Cerebellar nuclear complex (tissue), 1 donor: Measurements from ENCODE around the gene PRR13.
A peak's percentile ranks its signal among the peaks of the same experiment; 100 is the strongest.
"Not testable (repeated sequence)": the region's sequence is repeated elsewhere in the genome, so short reads cannot be mapped to it uniquely, and the experiment has no call there.

Source experiments
- DNase-seq, 2 experiments: peaks; one replicate each; lab custom pipeline; 2025; lab: John Stamatoyannopoulos, UW

The PRR13 gene

GRCh38 chr12:53441040-53441833, at the start of gene PRR13:
Gene PRR13, plus strand, starts transcription at chr12:53441734. Its CDS starts 981 bp downstream, at chr12:53442715.
- peak; percentile 95 to 96 for DNase-seq

- no peak for DNase-seq
Observed at GRCh38 chr12:53399896-53400295, 41.6 kb upstream of the PRR13 start.

GRCh38 chr12:53402351-53402750, 39.2 kb upstream of the PRR13 start:
- not testable (repeated sequence) for DNase-seq

GRCh38 chr12:53402871-53403270, 38.7 kb upstream of the PRR13 start:
- no peak for DNase-seq

- DNase-seq: no peak
Observed at GRCh38 chr12:53410951-53411350, 30.6 kb upstream of the PRR13 start.

- no peak for DNase-seq
Observed at GRCh38 chr12:53413485-53414204, 27.9 kb upstream of the PRR13 start.

GRCh38 chr12:53414756-53415417, 26.6 kb upstream of the PRR13 start:
- DNase-seq: no peak

GRCh38 chr12:53415752-53416389, 25.7 kb upstream of the PRR13 start:
- not testable (repeated sequence) for DNase-seq

- DNase-seq: not testable (repeated sequence)
Observed at GRCh38 chr12:53417291-53417816, 24.2 kb upstream of the PRR13 start.

- DNase-seq: no peak
Observed at GRCh38 chr12:53418221-53418620, 23.3 kb upstream of the PRR13 start.

GRCh38 chr12:53419756-53420155, 21.8 kb upstream of the PRR13 start:
- no peak for DNase-seq

GRCh38 chr12:53422247-53422646, 19.3 kb upstream of the PRR13 start:
- not testable (repeated sequence) for DNase-seq

- no peak for DNase-seq
Observed at GRCh38 chr12:53423597-53423996, 17.9 kb upstream of the PRR13 start, which contains the start of gene AMHR2. Gene AMHR2, plus strand, starts transcription at chr12:53423855. Its CDS starts 80 bp downstream, at chr12:53423935.

GRCh38 chr12:53424626-53425514, 16.7 kb upstream of the PRR13 start:
- DNase-seq: no peak

- DNase-seq: no peak
Observed at GRCh38 chr12:53425515-53426150, 15.9 kb upstream of the PRR13 start.

- DNase-seq: no peak
Observed at GRCh38 chr12:53427905-53428594, 13.5 kb upstream of the PRR13 start.

- DNase-seq: no peak
Observed at GRCh38 chr12:53428741-53429140, 12.8 kb upstream of the PRR13 start.

- no peak for DNase-seq
Observed at GRCh38 chr12:53430116-53430515, 11.4 kb upstream of the PRR13 start.

- no peak for DNase-seq
Observed at GRCh38 chr12:53431187-53431586, 10.3 kb upstream of the PRR13 start.

- not testable (repeated sequence) for DNase-seq
Observed at GRCh38 chr12:53435326-53435725, 6.2 kb upstream of the PRR13 start.
